ENCODE data around the gene VSTM1.
A peak's percentile ranks its signal among the peaks of the same experiment; 100 is the strongest.
"Not testable (repeated sequence)": the region's sequence is repeated elsewhere in the genome, so short reads cannot be mapped to it uniquely, and the experiment has no call there.

VSTM1 gene

GRCh38 chr19:54063350-54064116 is at the start of gene VSTM1:
VSTM1 (minus strand) TSS chr19:54063897; CDS start chr19:54063777, 120 bp downstream.
- no peak for DNase-seq (ENCODE audit: low read depth)

- DNase-seq (ENCODE audit: low read depth): no peak
These were observed 46.0 kb upstream of the VSTM1 start for GRCh38 chr19:54109651-54110050.

- DNase-seq (ENCODE audit: low read depth): no peak
These were observed 44.8 kb upstream of the VSTM1 start for GRCh38 chr19:54108496-54108895.

- DNase-seq (ENCODE audit: low read depth): no peak
These were observed 44.3 kb upstream of the VSTM1 start for GRCh38 chr19:54107876-54108490.

- no peak for DNase-seq (ENCODE audit: low read depth)
These were observed 43.0 kb upstream of the VSTM1 start for GRCh38 chr19:54106716-54107115.

- DNase-seq (ENCODE audit: low read depth): no peak
These were observed 42.1 kb upstream of the VSTM1 start for GRCh38 chr19:54105796-54106195.

- DNase-seq (ENCODE audit: low read depth): no peak
These were observed 41.5 kb upstream of the VSTM1 start for GRCh38 chr19:54104998-54105715.

- peak; percentile 98 for DNase-seq (ENCODE audit: low read depth)
These were observed 38.9 kb upstream of the VSTM1 start, which contains the start of gene NDUFA3 for GRCh38 chr19:54102421-54103169. NDUFA3 (plus strand) TSS chr19:54102855; CDS start chr19:54102879, 24 bp downstream.

GRCh38 chr19:54100561-54100960 is 36.9 kb upstream of the VSTM1 start, which contains the start of gene OSCAR:
OSCAR (minus strand) TSS chr19:54100803; CDS start chr19:54100792, 11 bp downstream.
- peak; percentile 11 for DNase-seq (ENCODE audit: low read depth)

GRCh38 chr19:54099903-54100255 is 36.2 kb upstream of the VSTM1 start:
- DNase-seq (ENCODE audit: low read depth): not testable (repeated sequence)

GRCh38 chr19:54099190-54099902 is 35.6 kb upstream of the VSTM1 start:
- DNase-seq (ENCODE audit: low read depth): no peak

GRCh38 chr19:54096617-54097106 is 33.0 kb upstream of the VSTM1 start:
- DNase-seq (ENCODE audit: low read depth): peak; percentile 48

GRCh38 chr19:54095859-54096616 is 32.3 kb upstream of the VSTM1 start:
- peak; percentile 50 for DNase-seq (ENCODE audit: low read depth)

GRCh38 chr19:54095136-54095858 is 31.6 kb upstream of the VSTM1 start:
- no peak for DNase-seq (ENCODE audit: low read depth)

GRCh38 chr19:54094426-54095000 is 30.8 kb upstream of the VSTM1 start:
- DNase-seq (ENCODE audit: low read depth): no peak

- DNase-seq (ENCODE audit: low read depth): no peak
These were observed 20.7 kb upstream of the VSTM1 start for GRCh38 chr19:54084410-54084809.

- DNase-seq (ENCODE audit: low read depth): no peak
These were observed 17.3 kb upstream of the VSTM1 start, which contains the start of gene TARM1 for GRCh38 chr19:54081032-54081431. TARM1 (minus strand) TSS chr19:54081365; CDS start chr19:54081340, 25 bp downstream.

- DNase-seq (ENCODE audit: low read depth): no peak
These were observed 13.6 kb upstream of the VSTM1 start for GRCh38 chr19:54077334-54077733.

GRCh38 chr19:54074851-54075250 is 11.2 kb upstream of the VSTM1 start:
- DNase-seq (ENCODE audit: low read depth): no peak

Data from EH (cell line).